Stimulated activated CD8-positive, alpha-beta memory T cell treated with anti-CD3 and anti-CD28 coated beads, Interleukin-4, amount 100 ng/mL, for 4 hours (primary cell): ENCODE results near the gene PHF20.
"Not testable (repeated sequence)": the region's sequence is repeated elsewhere in the genome, so short reads cannot be mapped to it uniquely, and the experiment has no call there.

Experiments used
- DNase-seq, 2 donors: peaks; one replicate each; pipeline ENCODE4 v3.0.0-alpha.2; 2020; ENCODE audit warnings: low read depth in 2 of 2, low spot score in 1 of 2

The PHF20 gene

GRCh38 chr20:35912881-35913280 lies 141.1 kb downstream of the PHF20 start:
- DNase-seq, result no peak

GRCh38 chr20:35917077-35917476 lies 145.3 kb downstream of the PHF20 start:
- no peak for DNase-seq

GRCh38 chr20:35918021-35918420 lies 146.2 kb downstream of the PHF20 start:
- DNase-seq, result no peak

- no peak for DNase-seq
These were observed 148.7 kb downstream of the PHF20 start for GRCh38 chr20:35920523-35920922.

GRCh38 chr20:35929301-35929700 lies 157.5 kb downstream of the PHF20 start:
- DNase-seq, result no peak

- no peak for DNase-seq
These were observed 162.2 kb downstream of the PHF20 start for GRCh38 chr20:35934050-35934449.

GRCh38 chr20:35939264-35939663 lies 167.4 kb downstream of the PHF20 start:
- no peak for DNase-seq

- DNase-seq, result no peak
These were observed 169.8 kb downstream of the PHF20 start for GRCh38 chr20:35941620-35942019.

- no peak for DNase-seq
These were observed 170.4 kb downstream of the PHF20 start for GRCh38 chr20:35942243-35942642.

GRCh38 chr20:35947489-35947888 lies 175.7 kb downstream of the PHF20 start:
- DNase-seq, result no peak

- no peak for DNase-seq
These were observed 176.1 kb downstream of the PHF20 start for GRCh38 chr20:35947907-35948306.

- no peak for DNase-seq
These were observed 178.3 kb downstream of the PHF20 start for GRCh38 chr20:35950093-35950492.

- DNase-seq, result not testable (repeated sequence)
These were observed 180.3 kb downstream of the PHF20 start for GRCh38 chr20:35952080-35952479.

GRCh38 chr20:35952480-35953386 lies 180.9 kb downstream of the PHF20 start:
- DNase-seq, result no peak

GRCh38 chr20:35953387-35954199 lies 181.8 kb downstream of the PHF20 start:
- DNase-seq, result peak; percentile 13 to 29

GRCh38 chr20:35954200-35954906 lies 182.5 kb downstream of the PHF20 start, which contains the start of gene SCAND1:
Gene SCAND1, minus strand, starts transcription at chr20:35954502. Its CDS starts 218 bp downstream, at chr20:35954284.
- peak; percentile 77 to 92 for DNase-seq

GRCh38 chr20:35954907-35955251 lies 183.1 kb downstream of the PHF20 start:
- DNase-seq, result peak in 1 of 2 donors; percentile 8

GRCh38 chr20:35956616-35957015 lies 184.8 kb downstream of the PHF20 start:
- no peak for DNase-seq

GRCh38 chr20:35959291-35959690 lies 187.5 kb downstream of the PHF20 start:
- DNase-seq, result not testable (repeated sequence)

GRCh38 chr20:35963878-35964277 lies 192.1 kb downstream of the PHF20 start:
- no peak for DNase-seq

GRCh38 chr20:35967979-35968640 lies 196.3 kb downstream of the PHF20 start, which contains the start of gene CNBD2:
Gene CNBD2, plus strand, starts transcription at chr20:35968590. Its CDS starts 173 bp downstream, at chr20:35968763.
- DNase-seq, result no peak
